SK-N-SH (cell line): ENCODE data around the gene GSG1L2. TPM values are rescaled to one million over a fixed set of nuclear protein-coding genes. Genes with fewer than 3 reads are reported as not detected.

Experiments
- CTCF ChIA-PET: fragments of 300-600, 350-600 bp; formaldehyde crosslinking; extraction: SDS; loops from one replicate; lab custom pipeline; 2021; lab: Yijun Ruan, JAX
- POLR2A ChIA-PET: fragments of 350-600 bp; sonication (Branson Sonifier 250); formaldehyde crosslinking; extraction: SDS; loops from one replicate; lab custom pipeline; 2020; ENCODE audit warnings: antibody characterized with exemption, inconsistent platforms; lab: Yijun Ruan, JAX
- DNase-seq: peaks from one replicate; pipeline ENCODE4 v3.0.0; 2012
- H2AFZ ChIP-seq: fragments of 200-600 bp; sonication (generic); 2 replicates; pipeline ENCODE4 v1.8.1; 2016; ENCODE audit warnings: antibody characterized with exemption, mild to moderate bottlenecking, low read depth
- H3F3A ChIP-seq: fragments of 200-600 bp; sonication (generic); replicated peaks from 2 replicates; pipeline ENCODE3; 2016; ENCODE audit warnings: antibody characterized with exemption, mild to moderate bottlenecking; ENCODE audit not compliant: insufficient read depth
- H3K27ac ChIP-seq, 2 experiments: fragments of 200-500 bp in 1 of 2; fragments of 200-600 bp in 1 of 2; sonication (Bioruptor generic) in 1 of 2; sonication (generic), shearing (Covaris generic) in 1 of 2; 2 replicates each; pipeline versions ENCODE4 v1.5.1 to v1.6.1; 2014 to 2016; ENCODE audit warnings: low read depth in 2 of 2, inconsistent platforms in 1 of 2, low read length in 1 of 2, mild to moderate bottlenecking in 1 of 2, mixed read lengths in 1 of 2
- H3K27me3 ChIP-seq: fragments of 200-600 bp; sonication (generic), shearing (Covaris generic); 2 replicates; pipeline ENCODE4 v1.6.1; 2016; ENCODE audit warnings: mixed run types; ENCODE audit not compliant: insufficient read depth
- H3K36me3 ChIP-seq, 2 experiments: fragments of 200-500 bp in 1 of 2; fragments of 200-600 bp in 1 of 2; sonication (Bioruptor generic) in 1 of 2; sonication (generic) in 1 of 2; replicated peaks in 1 of 2; 2 replicates each; pipeline versions ENCODE3 to v1.5.1; 2014 to 2016; ENCODE audit warnings: low read length in 1 of 2, mild to moderate bottlenecking in 1 of 2; ENCODE audit not compliant: insufficient read depth in 2 of 2, control insufficient read depth in 1 of 2
- H3K4me1 ChIP-seq, 2 experiments: fragments of 200-500 bp in 1 of 2; fragments of 200-600 bp in 1 of 2; sonication (Bioruptor generic) in 1 of 2; sonication (generic), shearing (Covaris generic) in 1 of 2; 2 replicates each; pipeline versions ENCODE4 v1.5.1 to v1.6.1; 2014 to 2016; ENCODE audit warnings: low read depth in 1 of 2, low read length in 1 of 2, mixed run types in 1 of 2; ENCODE audit not compliant: insufficient read depth in 2 of 2, control insufficient read depth in 1 of 2
- H3K4me2 ChIP-seq: fragments of 200-600 bp; sonication (generic), shearing (Covaris generic); 2 replicates; pipeline ENCODE4 v1.6.1; 2017; ENCODE audit warnings: mixed run types
- H3K4me3 ChIP-seq, 2 experiments: fragments of 200-500 bp in 1 of 2; fragments of 200-600 bp in 1 of 2; sonication (Bioruptor generic) in 1 of 2; sonication (generic), shearing (Covaris generic) in 1 of 2; 2 replicates each; pipeline versions ENCODE4 v1.5.1 to v1.8.1; 2014 to 2016; ENCODE audit warnings: low read depth in 2 of 2, inconsistent platforms in 1 of 2, low read length in 1 of 2, mild to moderate bottlenecking in 1 of 2, mixed read lengths in 1 of 2, moderate library complexity in 1 of 2
- H3K79me2 ChIP-seq: fragments of 200-600 bp; sonication (generic); 2 replicates; pipeline ENCODE4 v1.8.1; 2017; ENCODE audit warnings: mild to moderate bottlenecking; ENCODE audit not compliant: insufficient read depth
- H3K9ac ChIP-seq: fragments of 200-600 bp; sonication (generic); 2 replicates; pipeline ENCODE4 v1.6.1; 2017; ENCODE audit warnings: mixed run types
- H3K9me2 ChIP-seq: fragments of 200-600 bp; sonication (generic); 2 replicates; pipeline ENCODE4 v1.6.1; 2017; ENCODE audit warnings: mixed run types
- H3K9me3 ChIP-seq: fragments of 200-600 bp; sonication (generic); 2 replicates; pipeline ENCODE4 v1.6.1; 2017; ENCODE audit warnings: mixed run types, mild to moderate bottlenecking, moderate library complexity
- H4K20me1 ChIP-seq: fragments of 200-600 bp; sonication (generic); 2 replicates; pipeline ENCODE4 v1.6.1; 2017; ENCODE audit warnings: mild to moderate bottlenecking, mixed run types; ENCODE audit not compliant: insufficient read depth
- ELF1 ChIP-seq: IDR thresholded peaks from 2 replicates; pipeline ENCODE4 v1.4.0; 2012
- EP300 ChIP-seq, 2 experiments: IDR thresholded peaks; 2 replicates each; pipeline versions ENCODE4 v1.4.0 to v1.6.1; 2012; ENCODE audit warnings: borderline replicate concordance in 1 of 2, low read depth in 1 of 2, low read length in 1 of 2
- FOSL2 ChIP-seq: IDR thresholded peaks from 2 replicates; pipeline ENCODE4 v1.4.0; 2012; ENCODE audit warnings: low read depth, mild to moderate bottlenecking, moderate library complexity, borderline replicate concordance
- GATA2 ChIP-seq: sonication (generic); formaldehyde crosslinking; IDR thresholded peaks from 2 replicates; pipeline ENCODE4 v1.5.0; 2020; ENCODE audit warnings: mild to moderate bottlenecking, missing genetic modification reagents
- MEF2A ChIP-seq: IDR thresholded peaks from 2 replicates; pipeline ENCODE4 v1.4.0; 2012; ENCODE audit warnings: low read depth, borderline replicate concordance
- MXI1 ChIP-seq: IDR thresholded peaks from 2 replicates; pipeline ENCODE4 v1.6.1; 2012; ENCODE audit warnings: mild to moderate bottlenecking, low read depth, low read length, improper control_type of control experiment
- NFIC ChIP-seq: IDR thresholded peaks from 2 replicates; pipeline ENCODE4 v1.4.0; 2012; ENCODE audit warnings: borderline replicate concordance
- POLR2AphosphoS5 ChIP-seq: IDR thresholded peaks from 2 replicates; pipeline ENCODE4 v1.6.1; 2012; ENCODE audit warnings: low read depth, low read length
- RAD21 ChIP-seq: IDR thresholded peaks from 2 replicates; pipeline ENCODE4 v1.6.1; 2012; ENCODE audit warnings: mild to moderate bottlenecking, low read length
- RCOR1 ChIP-seq: fragments of 150-350 bp; IDR thresholded peaks from 2 replicates; pipeline ENCODE4 v1.6.1; 2017; ENCODE audit warnings: antibody characterized with exemption, low read length
- REST ChIP-seq: IDR thresholded peaks from 2 replicates; pipeline ENCODE4 v1.6.1; 2012; ENCODE audit warnings: mild to moderate bottlenecking, low read depth, low read length, moderate library complexity
- TCF12 ChIP-seq: IDR thresholded peaks from 2 replicates; pipeline ENCODE4 v1.4.0; 2012
- TEAD4 ChIP-seq: IDR thresholded peaks from 2 replicates; pipeline ENCODE4 v1.4.0; 2012; ENCODE audit warnings: mild to moderate bottlenecking, borderline replicate concordance; ENCODE audit not compliant: insufficient read depth
- USF2 ChIP-seq: fragments of 150-350 bp; IDR thresholded peaks from 2 replicates; pipeline ENCODE4 v1.6.1; 2017; ENCODE audit warnings: antibody characterized with exemption, low read length, low read depth, borderline replicate concordance
- YY1 ChIP-seq: IDR thresholded peaks from 2 replicates; pipeline ENCODE4 v1.4.0; 2012; ENCODE audit warnings: low read depth, mild to moderate bottlenecking
- WGBS: methylation state at CpG from one replicate; pipeline ENCODE4 v1.1.6; 2017; ENCODE audit warnings: low lambda C conversion rate; 5-methylcytosine and 5-hydroxymethylcytosine counted together
- polyA plus RNA-seq, 3 experiments: library from polyadenylated mRNA; depleted of rRNA; stranded (reverse); fragments of >200 nt; gene quantifications; 2 replicates each; pipeline ENCODE4 v1.2.3, GENCODE V29; 2012
- TF ChIP-seq, protein P1 (sequence below): fragments of 150-350 bp; IDR thresholded peaks from 2 replicates; pipeline ENCODE4 v1.6.1; 2016; ENCODE audit warnings: mild to moderate bottlenecking, low read depth, low read length

GSG1L2 gene
- polyA plus RNA-seq, 1 of the 3 experiments (the other 2 are of a cell fraction), result not detected

GRCh38 chr17:9811086-9811485, 10.8 kb downstream of the GSG1L2 start:
- H3K4me3 ChIP-seq, result no peak overlapping the region
- no peaks in the 10 kb centered on the region for H3K9me3 ChIP-seq
- CTCF ChIA-PET, result no interaction called here
- H3K9me2 ChIP-seq, result no peaks in the 10 kb centered on the region
- TF ChIP-seq, protein P1, sequence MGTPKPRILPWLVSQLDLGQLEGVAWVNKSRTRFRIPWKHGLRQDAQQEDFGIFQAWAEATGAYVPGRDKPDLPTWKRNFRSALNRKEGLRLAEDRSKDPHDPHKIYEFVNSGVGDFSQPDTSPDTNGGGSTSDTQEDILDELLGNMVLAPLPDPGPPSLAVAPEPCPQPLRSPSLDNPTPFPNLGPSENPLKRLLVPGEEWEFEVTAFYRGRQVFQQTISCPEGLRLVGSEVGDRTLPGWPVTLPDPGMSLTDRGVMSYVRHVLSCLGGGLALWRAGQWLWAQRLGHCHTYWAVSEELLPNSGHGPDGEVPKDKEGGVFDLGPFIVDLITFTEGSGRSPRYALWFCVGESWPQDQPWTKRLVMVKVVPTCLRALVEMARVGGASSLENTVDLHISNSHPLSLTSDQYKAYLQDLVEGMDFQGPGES, result no peak
- TF ChIP-seq GATA2 (CRISPR knock-in tag) (no peak), FOSL2 (no peak), RAD21 (no peak), TCF12 (no peak), ELF1 (no peak), MXI1 (no peak), EP300 (IDR thresholded peaks at IDR 0.05; ENCODE audit: borderline replicate concordance in 1 of 2, low read depth in 1 of 2, low read length in 1 of 2) (no peak), YY1 (no peak), RCOR1 (no peak), NFIC (no peak), MEF2A (no peak), TEAD4 (no peak), USF2 (no peak), REST (no peak), POLR2AphosphoS5 (no peak)
- POLR2A ChIA-PET, result no interaction called here
- 20% methylated on average over 5 of the region's 5 CpGs for WGBS
- H3K9ac ChIP-seq, result no peak overlapping the region
- no peaks in the 10 kb centered on the region for H3K79me2 ChIP-seq
- no peaks in the 10 kb centered on the region for H3K4me1 ChIP-seq
- DNase-seq, result no peak
- no peaks in the 10 kb centered on the region for H3K36me3 ChIP-seq
- no peak overlapping the region for H3K4me2 ChIP-seq
- H2AFZ ChIP-seq, result no peak overlapping the region
- no peaks in the 10 kb centered on the region for H4K20me1 ChIP-seq
- no peak overlapping the region for H3K27ac ChIP-seq
- no peaks in the 10 kb centered on the region for H3F3A ChIP-seq
- peaks cover 13% of the 10 kb centered on the region; the same call in 1 of the 2 replicates for H3K27me3 ChIP-seq
